ENCODE measurements around the gene DYDC1. TPM values are rescaled to one million over a fixed set of nuclear protein-coding genes. Genes with fewer than 3 reads are reported as not detected.

Gene DYDC1
- total RNA-seq, 1 donor, result not detected

- peaks cover 5% of the 10 kb centered on the region for H3K4me1 ChIP-seq (ENCODE audit: insufficient read depth, low read length)
- no peak for TF ChIP-seq CTCF (IDR thresholded peaks at IDR 0.05; ENCODE audit: extremely low read depth, low read depth, low read length)
- H3K79me2 ChIP-seq (ENCODE audit: insufficient read depth, low read length), result no peaks in the 10 kb centered on the region
- H3K27ac ChIP-seq (ENCODE audit: low read depth, low read length), result no peak overlapping the region
- no peak overlapping the region for H3K4me3 ChIP-seq (ENCODE audit: insufficient read depth, low read length)
- H2AFZ ChIP-seq (ENCODE audit: low read length), result no peak overlapping the region
- no peaks in the 10 kb centered on the region for H3K9me3 ChIP-seq (ENCODE audit: low read depth, low read length)
- H4K20me1 ChIP-seq (ENCODE audit: insufficient read depth, low read length), result no peaks in the 10 kb centered on the region
- no peak for DNase-seq (ENCODE audit: insufficient read length, low spot score, missing footprints)
- no peak overlapping the region for H3K4me2 ChIP-seq (ENCODE audit: insufficient read depth, low read length)
- H3K36me3 ChIP-seq (ENCODE audit: insufficient read depth, low read length), result no peaks in the 10 kb centered on the region
- peaks cover 2% of the 10 kb centered on the region for H3K27me3 ChIP-seq (ENCODE audit: insufficient read depth, low read length)
Measured at GRCh38 chr10:80319725-80320290, 36.7 kb downstream of the DYDC1 start.

GRCh38 chr10:80319318-80319717 lies 37.2 kb downstream of the DYDC1 start:
- Histone ChIP-seq H4K20me1 (ENCODE audit: insufficient read depth, low read length) (no peaks in the 10 kb centered on the region), H3K4me1 (ENCODE audit: insufficient read depth, low read length) (peaks cover 4% of the 10 kb centered on the region), H3K4me2 (ENCODE audit: insufficient read depth, low read length) (no peak overlapping the region), H3K9me3 (ENCODE audit: low read depth, low read length) (no peaks in the 10 kb centered on the region), H3K4me3 (ENCODE audit: insufficient read depth, low read length) (no peak overlapping the region), H3K27me3 (ENCODE audit: insufficient read depth, low read length) (no peaks in the 10 kb centered on the region), H3K79me2 (ENCODE audit: insufficient read depth, low read length) (no peaks in the 10 kb centered on the region), H2AFZ (ENCODE audit: low read length) (no peak overlapping the region), H3K27ac (ENCODE audit: low read depth, low read length) (no peak overlapping the region), H3K36me3 (ENCODE audit: insufficient read depth, low read length) (no peaks in the 10 kb centered on the region)
- no peak for TF ChIP-seq CTCF (IDR thresholded peaks at IDR 0.05; ENCODE audit: extremely low read depth, low read depth, low read length)
- no peak for DNase-seq (ENCODE audit: insufficient read length, low spot score, missing footprints)

- Histone ChIP-seq H3K4me3 (ENCODE audit: insufficient read depth, low read length) (no peak overlapping the region), H3K4me1 (ENCODE audit: insufficient read depth, low read length) (no peaks in the 10 kb centered on the region), H3K27ac (ENCODE audit: low read depth, low read length) (no peak overlapping the region), H3K79me2 (ENCODE audit: insufficient read depth, low read length) (no peaks in the 10 kb centered on the region), H3K4me2 (ENCODE audit: insufficient read depth, low read length) (no peak overlapping the region), H4K20me1 (ENCODE audit: insufficient read depth, low read length) (no peaks in the 10 kb centered on the region), H3K36me3 (ENCODE audit: insufficient read depth, low read length) (no peaks in the 10 kb centered on the region), H2AFZ (ENCODE audit: low read length) (no peak overlapping the region), H3K27me3 (ENCODE audit: insufficient read depth, low read length) (no peaks in the 10 kb centered on the region), H3K9me3 (ENCODE audit: low read depth, low read length) (no peaks in the 10 kb centered on the region)
- no peak for TF ChIP-seq CTCF (IDR thresholded peaks at IDR 0.05; ENCODE audit: extremely low read depth, low read depth, low read length)
- DNase-seq (ENCODE audit: insufficient read length, low spot score, missing footprints), result no peak
Measured at GRCh38 chr10:80318742-80319141, 37.8 kb downstream of the DYDC1 start.

- no peak for TF ChIP-seq CTCF (IDR thresholded peaks at IDR 0.05; ENCODE audit: extremely low read depth, low read depth, low read length)
- no peak for DNase-seq (ENCODE audit: insufficient read length, low spot score, missing footprints)
- no peak overlapping the region for H3K4me2 ChIP-seq (ENCODE audit: insufficient read depth, low read length)
- H3K4me1 ChIP-seq (ENCODE audit: insufficient read depth, low read length), result no peaks in the 10 kb centered on the region
- H3K9me3 ChIP-seq (ENCODE audit: low read depth, low read length), result no peaks in the 10 kb centered on the region
- H4K20me1 ChIP-seq (ENCODE audit: insufficient read depth, low read length), result no peaks in the 10 kb centered on the region
- H3K27ac ChIP-seq (ENCODE audit: low read depth, low read length), result no peak overlapping the region
- no peaks in the 10 kb centered on the region for H3K36me3 ChIP-seq (ENCODE audit: insufficient read depth, low read length)
- H3K79me2 ChIP-seq (ENCODE audit: insufficient read depth, low read length), result no peaks in the 10 kb centered on the region
- no peaks in the 10 kb centered on the region for H3K27me3 ChIP-seq (ENCODE audit: insufficient read depth, low read length)
- H3K4me3 ChIP-seq (ENCODE audit: insufficient read depth, low read length), result no peak overlapping the region
- no peak overlapping the region for H2AFZ ChIP-seq (ENCODE audit: low read length)
Measured at GRCh38 chr10:80315391-80315790, 41.2 kb downstream of the DYDC1 start.
